Neural cell (in vitro differentiated cells): ENCODE measurements around the gene IDH1. TPM values are rescaled to one million over a fixed set of nuclear protein-coding genes. Genes with fewer than 3 reads are reported as not detected.

Source experiments
- H2AFZ ChIP-seq: fragments of 200-600, 300-800 bp; sonication (generic), shearing (Covaris generic); 2 replicates; pipeline ENCODE4 v1.6.0; 2014; ENCODE audit warnings: low read depth, mild to moderate bottlenecking, antibody characterized with exemption, low read length, moderate library complexity
- H3F3A ChIP-seq: fragments of 200-600 bp; shearing (Covaris generic); 2 replicates; pipeline ENCODE4 v1.6.1; 2016; ENCODE audit warnings: mild to moderate bottlenecking, moderate library complexity, mixed read lengths, antibody characterized with exemption, low read length; ENCODE audit not compliant: insufficient read depth, poor library complexity, severe bottlenecking
- H3K27ac ChIP-seq: fragments of 200-600, 300-800 bp; sonication (generic), shearing (Covaris generic); 2 replicates; pipeline ENCODE4 v1.5.1; 2014; ENCODE audit warnings: mild to moderate bottlenecking, low read length, moderate library complexity
- H3K27me3 ChIP-seq: fragments of 300-800, 200-600 bp; sonication (generic), shearing (Covaris generic); 2 replicates; pipeline ENCODE4 v1.6.0; 2014; ENCODE audit warnings: mild to moderate bottlenecking, low read depth, low read length, moderate library complexity; ENCODE audit not compliant: insufficient read depth
- H3K36me3 ChIP-seq: fragments of 300-800, 200-600 bp; sonication (generic), shearing (Covaris generic); 2 replicates; pipeline ENCODE4 v1.5.1; 2014; ENCODE audit warnings: mild to moderate bottlenecking, antibody characterized with exemption, low read length, moderate library complexity; ENCODE audit not compliant: insufficient read depth
- H3K4me2 ChIP-seq: fragments of 300-800, 200-600 bp; sonication (generic), shearing (Covaris generic); 2 replicates; pipeline ENCODE4 v1.6.0; 2014; ENCODE audit warnings: mild to moderate bottlenecking, low read length
- H3K4me3 ChIP-seq: fragments of 300-800, 200-600 bp; sonication (generic), shearing (Covaris generic); 2 replicates; pipeline ENCODE4 v1.5.1; 2014; ENCODE audit warnings: mild to moderate bottlenecking, low read length, moderate library complexity
- H3K79me2 ChIP-seq: fragments of 200-600 bp; shearing (Covaris generic); replicated peaks from 2 replicates; pipeline ENCODE4 v1.6.0; 2014; ENCODE audit warnings: mild to moderate bottlenecking, low read length, moderate library complexity; ENCODE audit not compliant: insufficient read depth
- H3K9ac ChIP-seq: fragments of 300-800, 200-600 bp; sonication (generic), shearing (Covaris generic); 2 replicates; pipeline ENCODE4 v1.6.1; 2016; ENCODE audit warnings: mild to moderate bottlenecking, low read length, mixed read lengths
- H3K9me2 ChIP-seq: fragments of 200-600 bp; shearing (Covaris generic); 2 replicates; pipeline ENCODE4 v1.6.1; 2016; ENCODE audit warnings: mild to moderate bottlenecking, low read length, mixed read lengths; ENCODE audit not compliant: insufficient read depth
- H3K9me3 ChIP-seq: fragments of 200-600, 300-800 bp; sonication (generic), shearing (Covaris generic); 2 replicates; pipeline ENCODE4 v1.6.1; 2016; ENCODE audit warnings: mild to moderate bottlenecking, mixed run types, low read length, moderate library complexity, mixed read lengths
- H4K20me1 ChIP-seq: fragments of 200-600 bp; shearing (Covaris generic); 2 replicates; pipeline ENCODE4 v1.6.1; 2016; ENCODE audit warnings: mild to moderate bottlenecking, mixed run types; ENCODE audit not compliant: insufficient read depth
- CTCF ChIP-seq: fragments of 450-650 bp; IDR thresholded peaks from 2 replicates; pipeline ENCODE4 v1.5.1; 2014; ENCODE audit warnings: antibody characterized with exemption, mild to moderate bottlenecking, moderate library complexity; ENCODE audit not compliant: poor library complexity, severe bottlenecking
- EP300 ChIP-seq: fragments of 450-650 bp; conservative IDR thresholded peaks from 2 replicates; pipeline ENCODE4 v1.6.1; 2014; ENCODE audit warnings: antibody characterized with exemption, mild to moderate bottlenecking, moderate library complexity; ENCODE audit not compliant: poor library complexity, severe bottlenecking
- EZH2 ChIP-seq: fragments of 200-600, 300-800 bp; shearing (Covaris generic), sonication (generic); IDR thresholded peaks from 2 replicates; pipeline ENCODE4 v1.6.1; 2014; ENCODE audit warnings: antibody characterized with exemption, low read length, borderline replicate concordance, mild to moderate bottlenecking; ENCODE audit not compliant: insufficient read depth, poor library complexity, severe bottlenecking
- MXI1 ChIP-seq: fragments of 450-650 bp; conservative IDR thresholded peaks from 2 replicates; pipeline ENCODE4 v1.6.1; 2014; ENCODE audit warnings: antibody characterized with exemption, mild to moderate bottlenecking; ENCODE audit not compliant: poor library complexity, severe bottlenecking
- POLR2AphosphoS5 ChIP-seq: IDR thresholded peaks from 2 replicates; pipeline ENCODE4 v1.6.1; 2012
- RAD21 ChIP-seq: fragments of 450-650 bp; conservative IDR thresholded peaks from 2 replicates; pipeline ENCODE4 v1.6.1; 2014; ENCODE audit warnings: antibody characterized with exemption, mild to moderate bottlenecking, moderate library complexity
- REST ChIP-seq: IDR thresholded peaks from 2 replicates; pipeline ENCODE4 v1.6.1; 2012; ENCODE audit warnings: borderline replicate concordance
- SMC3 ChIP-seq: fragments of 450-650 bp; conservative IDR thresholded peaks from 2 replicates; pipeline ENCODE4 v1.6.1; 2014; ENCODE audit warnings: antibody characterized with exemption, mild to moderate bottlenecking, moderate library complexity; ENCODE audit not compliant: poor library complexity
- TAF1 ChIP-seq: IDR thresholded peaks from 2 replicates; pipeline ENCODE4 v1.6.1; 2012; ENCODE audit warnings: low read depth
- polyA plus RNA-seq: library from polyadenylated mRNA; depleted of rRNA; stranded (reverse); fragments of >200 nt; gene quantifications from 2 replicates; pipeline ENCODE4 v1.2.3, GENCODE V29; 2014

Gene IDH1
- polyA plus RNA-seq, 1 donor from 2014 or later = 354 TPM

DNA sequence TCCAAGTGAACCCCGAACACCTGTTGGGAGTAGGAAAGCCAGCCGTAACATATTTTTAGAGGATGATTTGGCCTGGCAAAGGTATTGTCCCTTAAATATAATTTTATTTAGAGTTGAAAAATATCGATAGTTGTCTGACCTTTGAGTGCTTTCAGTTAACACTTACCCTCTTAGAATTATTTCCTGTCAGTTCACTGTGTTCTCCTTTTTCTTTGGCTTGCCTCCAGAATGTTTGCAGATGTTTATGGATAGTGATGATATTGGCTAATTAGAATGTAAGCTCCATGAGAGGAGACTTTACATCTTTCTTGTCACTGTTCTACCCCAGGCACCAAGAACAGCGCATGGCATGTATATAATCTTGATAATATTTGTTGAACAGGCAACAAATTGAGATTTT lies 31.0 kb upstream of the IDH1 start:
- Histone ChIP-seq H3F3A (no peaks in the 10 kb centered on the region), H3K9ac (no peak overlapping the region), H3K4me2 (no peak overlapping the region), H3K27me3 (no peaks in the 10 kb centered on the region), H3K9me2 (no peaks in the 10 kb centered on the region), H4K20me1 (no peaks in the 10 kb centered on the region), H2AFZ (no peak overlapping the region), H3K27ac (no peak overlapping the region), H3K79me2 (no peaks in the 10 kb centered on the region), H3K36me3 (peaks cover 27% of the 10 kb centered on the region), H3K9me3 (no peaks in the 10 kb centered on the region), H3K4me3 (no peak overlapping the region)
- TF ChIP-seq CTCF = no peak
- no peak for TF ChIP-seq REST
- TF ChIP-seq TAF1 = no peak
- TF ChIP-seq SMC3 = no peak
- no peak for TF ChIP-seq POLR2AphosphoS5
- TF ChIP-seq MXI1 = no peak
- TF ChIP-seq EZH2 = no peak
- TF ChIP-seq RAD21 = no peak
- TF ChIP-seq EP300 = no peak

DNA sequence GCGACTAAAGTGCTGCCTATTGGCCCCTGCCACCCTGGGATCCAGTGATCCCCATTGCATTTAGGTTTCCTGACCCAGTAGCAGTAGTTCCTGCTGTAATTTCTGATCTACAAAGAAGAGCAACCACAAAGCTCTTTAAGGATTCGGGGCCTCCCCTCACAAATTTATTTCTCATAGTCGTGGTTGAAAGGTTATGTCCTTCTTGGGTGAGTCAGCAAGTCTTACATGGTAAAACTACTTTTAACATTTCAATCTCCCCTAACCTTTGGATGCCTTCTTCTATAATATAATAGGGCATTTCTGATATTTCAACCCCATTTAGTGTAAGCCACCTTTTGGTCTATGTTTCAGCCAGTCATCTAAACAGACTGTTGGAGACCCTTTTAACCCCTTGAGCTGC lies 26.1 kb upstream of the IDH1 start:
- Histone ChIP-seq H3K79me2 (no peaks in the 10 kb centered on the region), H3K4me3 (no peak overlapping the region), H3K9me3 (no peaks in the 10 kb centered on the region), H3K4me2 (no peak overlapping the region), H3K27ac (no peak overlapping the region), H3K9me2 (no peaks in the 10 kb centered on the region), H2AFZ (no peak overlapping the region), H3K36me3 (peaks cover 11% of the 10 kb centered on the region), H3F3A (no peaks in the 10 kb centered on the region), H3K27me3 (no peaks in the 10 kb centered on the region), H3K9ac (no peak overlapping the region), H4K20me1 (no peaks in the 10 kb centered on the region)
- TF ChIP-seq SMC3 = no peak
- TF ChIP-seq RAD21 = no peak
- no peak for TF ChIP-seq EZH2
- no peak for TF ChIP-seq MXI1
- TF ChIP-seq CTCF = no peak
- TF ChIP-seq POLR2AphosphoS5 = no peak
- no peak for TF ChIP-seq EP300
- no peak for TF ChIP-seq REST
- no peak for TF ChIP-seq TAF1
